IPS DF 4.7 (cell line): ENCODE results near the gene EPB41L1.

Source experiments
- DNase-seq: peaks from one replicate; pipeline ENCODE4 v3.0.0-alpha.2; 2013; ENCODE audit warnings: low spot score; ENCODE audit errors: extremely low read depth

Gene EPB41L1

GRCh38 chr20:36184816-36185776 is 30.6 kb downstream of the EPB41L1 start:
- no peak for DNase-seq

- no peak for DNase-seq
Measured at GRCh38 chr20:36193977-36194712, 39.6 kb downstream of the EPB41L1 start.

GRCh38 chr20:36196676-36197075 is 42.1 kb downstream of the EPB41L1 start:
- DNase-seq = no peak

GRCh38 chr20:36197271-36197670 is 42.7 kb downstream of the EPB41L1 start:
- no peak for DNase-seq

- peak; percentile 58 for DNase-seq
Measured at GRCh38 chr20:36199345-36200257, 45.1 kb downstream of the EPB41L1 start.

- no peak for DNase-seq
Measured at GRCh38 chr20:36200451-36200850, 45.9 kb downstream of the EPB41L1 start.

GRCh38 chr20:36201198-36201597 is 46.7 kb downstream of the EPB41L1 start:
- no peak for DNase-seq

GRCh38 chr20:36202891-36203338 is 48.4 kb downstream of the EPB41L1 start:
- no peak for DNase-seq

- no peak for DNase-seq
Measured at GRCh38 chr20:36203861-36204260, 49.3 kb downstream of the EPB41L1 start.

- DNase-seq = no peak
Measured at GRCh38 chr20:36205026-36205425, 50.5 kb downstream of the EPB41L1 start.

- DNase-seq = no peak
Measured at GRCh38 chr20:36206068-36206467, 51.5 kb downstream of the EPB41L1 start.

GRCh38 chr20:36206641-36207040 is 52.1 kb downstream of the EPB41L1 start:
- no peak for DNase-seq

GRCh38 chr20:36207602-36208001 is 53.1 kb downstream of the EPB41L1 start:
- DNase-seq = no peak

- no peak for DNase-seq
Measured at GRCh38 chr20:36208257-36208656, 53.7 kb downstream of the EPB41L1 start.

GRCh38 chr20:36210436-36211021 is 56.0 kb downstream of the EPB41L1 start:
- no peak for DNase-seq

- no peak for DNase-seq
Measured at GRCh38 chr20:36213362-36213761, 58.8 kb downstream of the EPB41L1 start.

GRCh38 chr20:36214684-36215256 is 60.2 kb downstream of the EPB41L1 start:
- DNase-seq = no peak

GRCh38 chr20:36215778-36216177 is 61.2 kb downstream of the EPB41L1 start:
- no peak for DNase-seq

- DNase-seq = no peak
Measured at GRCh38 chr20:36216314-36217025, 61.9 kb downstream of the EPB41L1 start.

- DNase-seq = no peak
Measured at GRCh38 chr20:36217226-36217625, 62.7 kb downstream of the EPB41L1 start.
